Suprapubic skin (tissue), 4 donors: ENCODE measurements around the gene NRG3.

Experiments used
- CTCF ChIP-seq, 2 donors: fragments of 200-600 bp in 1 of 2; fragments of 450-650 bp in 1 of 2; sonication (generic) in 1 of 2; IDR thresholded peaks; one replicate each; pipeline ENCODE4 v1.5.1; 2016 to 2019; ENCODE audit warnings: antibody characterized with exemption in 2 of 2, mild to moderate bottlenecking in 1 of 2, moderate library complexity in 1 of 2
- POLR2A ChIP-seq, 2 donors: fragments of 450-650 bp; IDR thresholded peaks; one replicate each; pipeline ENCODE4 v1.6.1; 2017; ENCODE audit warnings: antibody characterized with exemption in 2 of 2, mild to moderate bottlenecking in 2 of 2, moderate library complexity in 2 of 2
- POLR2AphosphoS5 ChIP-seq, 3 donors: sonication (generic); formaldehyde crosslinking; IDR thresholded peaks; one replicate each; pipeline ENCODE4 v1.6.1; 2017; ENCODE audit warnings: antibody characterized with exemption in 3 of 3

DNA sequence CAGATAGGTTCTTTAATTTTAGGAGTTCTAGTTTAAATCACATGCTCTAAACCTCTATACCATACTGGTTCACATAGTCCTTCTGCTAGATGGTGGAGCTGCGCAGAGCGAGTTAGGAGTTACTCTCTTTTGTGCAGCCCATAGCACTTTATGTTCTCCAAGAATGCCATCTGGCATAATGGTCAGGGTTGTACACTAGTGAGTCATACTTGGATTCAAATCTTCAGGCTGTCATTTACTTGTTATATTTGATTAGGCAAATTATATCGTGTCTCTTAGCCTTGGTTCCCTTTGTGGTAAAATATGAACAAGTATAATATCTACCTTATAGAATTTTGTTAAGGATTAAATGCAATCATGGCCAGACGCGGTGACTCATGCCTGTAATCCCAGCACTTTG is 1078.3 kb downstream of the NRG3 start:
- TF ChIP-seq CTCF (IDR thresholded peaks at IDR 0.05) (no peak), POLR2A (IDR thresholded peaks at IDR 0.05) (no peak), POLR2AphosphoS5 (IDR thresholded peaks at IDR 0.05) (no peak)
